Astrocyte of the hippocampus (primary cell): ENCODE measurements around the gene NCAPH2.
"Not testable (repeated sequence)": the region's sequence is repeated elsewhere in the genome, so short reads cannot be mapped to it uniquely, and the experiment has no call there.

Experiments used
- DNase-seq: peaks from one replicate; pipeline ENCODE4 v3.0.0; 2011; ENCODE audit warnings: low read depth, low spot score

Gene NCAPH2

GRCh38 chr22:50517495-50518260 is 9.7 kb downstream of the NCAPH2 start:
- DNase-seq: no peak

GRCh38 chr22:50518606-50519005 is 10.6 kb downstream of the NCAPH2 start:
- DNase-seq: no peak

- DNase-seq: no peak
Measured at GRCh38 chr22:50519151-50519550, 11.1 kb downstream of the NCAPH2 start.

GRCh38 chr22:50520184-50520583 is 12.2 kb downstream of the NCAPH2 start:
- not testable (repeated sequence) for DNase-seq

GRCh38 chr22:50520826-50521453 is 12.9 kb downstream of the NCAPH2 start:
- DNase-seq: no peak

- no peak for DNase-seq
Measured at GRCh38 chr22:50521710-50522109, 13.7 kb downstream of the NCAPH2 start.

- no peak for DNase-seq
Measured at GRCh38 chr22:50522208-50522805, 14.3 kb downstream of the NCAPH2 start.

GRCh38 chr22:50522806-50523438 is 14.9 kb downstream of the NCAPH2 start:
- DNase-seq: no peak

GRCh38 chr22:50523458-50523805 is 15.4 kb downstream of the NCAPH2 start:
- no peak for DNase-seq

GRCh38 chr22:50523806-50524675 is 16.0 kb downstream of the NCAPH2 start:
- DNase-seq: no peak

- no peak for DNase-seq
Measured at GRCh38 chr22:50524676-50525103, 16.7 kb downstream of the NCAPH2 start.

- DNase-seq: peak; percentile 99
Measured at GRCh38 chr22:50525104-50525857, 17.3 kb downstream of the NCAPH2 start, which contains the start of gene SCO2. SCO2 (minus strand) TSS chr22:50525598; CDS start chr22:50524411, 1,187 bp downstream.

GRCh38 chr22:50525858-50526107 is 17.8 kb downstream of the NCAPH2 start:
- DNase-seq: no peak

- DNase-seq: peak; percentile 87
Measured at GRCh38 chr22:50526108-50526833, 18.2 kb downstream of the NCAPH2 start.

- no peak for DNase-seq
Measured at GRCh38 chr22:50526834-50527801, 19.1 kb downstream of the NCAPH2 start.

GRCh38 chr22:50527921-50528681 is 20.1 kb downstream of the NCAPH2 start:
- DNase-seq: no peak

GRCh38 chr22:50528682-50529415 is 20.8 kb downstream of the NCAPH2 start:
- no peak for DNase-seq
